Measurements from ENCODE around the gene SLC27A4.

- TF ChIP-seq GATA3 (IDR thresholded peaks at IDR 0.05; ENCODE audit: low read depth, low read length) (no peak), GATA2 (IDR thresholded peaks at IDR 0.05; ENCODE audit: low read depth, low read length) (no peak)
Observed at GRCh38 chr9:128340691-128341434, 536 bp downstream of the SLC27A4 start.

All from SH-SY5Y (cell line).